H9 (cell line): ENCODE measurements around the gene DTYMK. TPM values are rescaled to one million over a fixed set of nuclear protein-coding genes. Genes with fewer than 3 reads are reported as not detected.
A peak's percentile ranks its signal among the peaks of the same experiment; 100 is the strongest.

Experiments used
- DNase-seq: peaks from one replicate; pipeline ENCODE4 v3.0.0-alpha.2; 2017
- H2AFZ ChIP-seq: one replicate; pipeline ENCODE4 v1.6.1; 2013; ENCODE audit warnings: mild to moderate bottlenecking, low read length, control low read depth, moderate library complexity
- H2AK5ac ChIP-seq: 2 replicates; pipeline ENCODE4 v1.6.1; 2013; ENCODE audit warnings: low read length, control low read depth, mixed read lengths; ENCODE audit not compliant: insufficient read length
- H2BK120ac ChIP-seq: one replicate; pipeline ENCODE4 v1.6.1; 2013; ENCODE audit warnings: low read depth, mild to moderate bottlenecking, low read length, control low read depth, inconsistent platforms; ENCODE audit not compliant: poor library complexity, severe bottlenecking
- H2BK12ac ChIP-seq: 2 replicates; pipeline ENCODE4 v1.6.1; 2013; ENCODE audit warnings: low read length, control low read depth, mixed read lengths, low read depth; ENCODE audit not compliant: insufficient read length
- H2BK15ac ChIP-seq: 2 replicates; pipeline ENCODE4 v1.6.1; 2013; ENCODE audit warnings: low read depth, low read length, control low read depth
- H2BK20ac ChIP-seq: one replicate; pipeline ENCODE4 v1.6.1; 2013; ENCODE audit warnings: low read depth, mild to moderate bottlenecking, low read length, control low read depth, inconsistent platforms; ENCODE audit not compliant: poor library complexity, severe bottlenecking
- H2BK5ac ChIP-seq: 2 replicates; pipeline ENCODE4 v1.6.1; 2013; ENCODE audit warnings: low read length, control low read depth, mixed read lengths; ENCODE audit not compliant: insufficient read length
- H3K14ac ChIP-seq: 2 replicates; pipeline ENCODE4 v1.6.1; 2013; ENCODE audit warnings: low read length, control low read depth; ENCODE audit not compliant: insufficient read depth
- H3K18ac ChIP-seq: 2 replicates; pipeline ENCODE4 v1.6.1; 2013; ENCODE audit warnings: low read depth, mild to moderate bottlenecking, mixed read lengths, low read length, control low read depth; ENCODE audit not compliant: insufficient read length
- H3K23ac ChIP-seq: 2 replicates; pipeline ENCODE4 v1.6.1; 2013; ENCODE audit warnings: low read length, control low read depth, mixed read lengths, low read depth; ENCODE audit not compliant: insufficient read length
- H3K23me2 ChIP-seq: 2 replicates; pipeline ENCODE4 v1.6.1; 2013; ENCODE audit warnings: low read depth, mild to moderate bottlenecking, mixed read lengths, low read length, control low read depth; ENCODE audit not compliant: insufficient read length, poor library complexity, severe bottlenecking
- H3K27ac ChIP-seq: 2 replicates; pipeline ENCODE4 v1.5.1; 2013; ENCODE audit warnings: low read length, control low read depth, mixed read lengths, low read depth; ENCODE audit not compliant: insufficient read length
- H3K27me3 ChIP-seq: 2 replicates; pipeline ENCODE4 v1.6.1; 2013; ENCODE audit warnings: low read length, control low read depth, inconsistent platforms; ENCODE audit not compliant: insufficient read depth
- H3K4ac ChIP-seq: 2 replicates; pipeline ENCODE4 v1.6.1; 2013; ENCODE audit warnings: low read depth, mild to moderate bottlenecking, control low read depth, inconsistent platforms, low read length, moderate library complexity
- H3K4me1 ChIP-seq: 2 replicates; pipeline ENCODE4 v1.6.1; 2013; ENCODE audit warnings: low read length, control low read depth, inconsistent platforms; ENCODE audit not compliant: insufficient read depth
- H3K4me2 ChIP-seq: 2 replicates; pipeline ENCODE4 v1.6.1; 2013; ENCODE audit warnings: low read length, control low read depth, mixed read lengths; ENCODE audit not compliant: insufficient read length, insufficient read depth
- H3K56ac ChIP-seq: 2 replicates; pipeline ENCODE4 v1.6.1; 2013; ENCODE audit warnings: low read depth, mild to moderate bottlenecking, mixed read lengths, low read length, control low read depth; ENCODE audit not compliant: insufficient read length
- H3K79me1 ChIP-seq: 2 replicates; pipeline ENCODE4 v1.6.1; 2013; ENCODE audit warnings: low read depth, mild to moderate bottlenecking, moderate library complexity, low read length, control low read depth, inconsistent platforms; ENCODE audit not compliant: insufficient read depth, poor library complexity, severe bottlenecking
- H3K79me2 ChIP-seq: 2 replicates; pipeline ENCODE4 v1.6.1; 2013; ENCODE audit warnings: low read length, control low read depth, inconsistent platforms; ENCODE audit not compliant: insufficient read depth
- H3K9ac ChIP-seq: 2 replicates; pipeline ENCODE4 v1.6.1; 2013; ENCODE audit warnings: low read length, control low read depth, mixed read lengths; ENCODE audit not compliant: insufficient read length; ENCODE audit errors: extremely low read depth
- H3K9me3 ChIP-seq: one replicate; pipeline ENCODE4 v1.6.1; 2013; ENCODE audit warnings: low read depth, low read length, inconsistent platforms; ENCODE audit not compliant: control insufficient read depth
- H3T11ph ChIP-seq: one replicate; pipeline ENCODE4 v1.6.1; 2013; ENCODE audit warnings: mild to moderate bottlenecking, low read length, control low read depth, inconsistent platforms
- H4K20me1 ChIP-seq: one replicate; pipeline ENCODE4 v1.6.1; 2013; ENCODE audit not compliant: control insufficient read depth, insufficient read length, insufficient read depth
- H4K5ac ChIP-seq: 2 replicates; pipeline ENCODE4 v1.6.1; 2013; ENCODE audit warnings: low read depth, mild to moderate bottlenecking, mixed read lengths, low read length, control low read depth; ENCODE audit not compliant: insufficient read length
- H4K8ac ChIP-seq: replicated peaks from 2 replicates; pipeline ENCODE4 v1.6.1; 2013; ENCODE audit warnings: low read length, control low read depth, mixed read lengths, low read depth; ENCODE audit not compliant: insufficient read length
- H4K91ac ChIP-seq: 2 replicates; pipeline ENCODE4 v1.6.1; 2013; ENCODE audit warnings: low read depth, mild to moderate bottlenecking, moderate library complexity, mixed read lengths, low read length, control low read depth; ENCODE audit not compliant: insufficient read length
- H3K27ac Mint-ChIP-seq, 3 experiments: 2 replicates in 2 of 3; 3 replicates in 1 of 3; pipeline ENCODE4 v1.8.0; 2020 to 2021; ENCODE audit warnings: mixed read lengths in 3 of 3, mild to moderate bottlenecking in 1 of 3, moderate library complexity in 1 of 3
- H3K27me3 Mint-ChIP-seq: 2 replicates; pipeline ENCODE4 v1.8.0; 2021; ENCODE audit warnings: low read depth, mild to moderate bottlenecking, moderate library complexity, mixed read lengths
- H3K36me3 Mint-ChIP-seq, 3 experiments: 2 replicates in 2 of 3; 3 replicates in 1 of 3; pipeline ENCODE4 v1.8.0; 2020 to 2021; ENCODE audit warnings: low read depth in 3 of 3, mixed read lengths in 3 of 3; ENCODE audit not compliant: insufficient read depth in 1 of 3
- H3K4me1 Mint-ChIP-seq, 2 experiments: 2 replicates each; pipeline ENCODE4 v1.8.0; 2020; ENCODE audit warnings: mixed read lengths in 2 of 2
- H3K4me3 Mint-ChIP-seq, 2 experiments: 2 replicates in 1 of 2; 3 replicates in 1 of 2; pipeline ENCODE4 v1.8.0; 2020 to 2021; ENCODE audit warnings: mild to moderate bottlenecking in 2 of 2, mixed read lengths in 2 of 2, moderate library complexity in 1 of 2
- H3K9me3 Mint-ChIP-seq, 2 experiments: 2 replicates in 1 of 2; 3 replicates in 1 of 2; pipeline ENCODE4 v1.8.0; 2020; ENCODE audit warnings: mild to moderate bottlenecking in 2 of 2, mixed read lengths in 2 of 2, moderate library complexity in 1 of 2
- CTCF ChIP-seq: fragments of 200-600 bp; sonication (generic); conservative IDR thresholded peaks from 3 replicates; pipeline ENCODE4 v1.8.0; 2021; ENCODE audit warnings: antibody characterized with exemption, mild to moderate bottlenecking
- WGBS: extraction: QIAGEN DNeasy Blood & Tissue Kit; methylation state at CpG from one replicate; pipeline ENCODE4 v1.1.7; 2013; ENCODE audit warnings: missing lambda C conversion rate, low lambda C conversion rate, mixed read lengths; ENCODE audit not compliant: insufficient read length; ENCODE audit errors: extremely low coverage; 5-methylcytosine and 5-hydroxymethylcytosine counted together
- total RNA-seq: library from RNA; stranded (reverse); gene quantifications from 2 replicates; pipeline ENCODE4 v1.2.1, GENCODE V29; 2021

The DTYMK gene
- total RNA-seq, 1 experiment from 2014 or later = 76.0 TPM

- peak; percentile 67 for TF ChIP-seq CTCF
- Histone ChIP-seq H2BK20ac (no peak overlapping the region), H2AK5ac (no peak overlapping the region), H3K4ac (no peak overlapping the region), H2BK15ac (no peak overlapping the region), H4K5ac (no peak overlapping the region), H3K79me2 (no peaks in the 10 kb centered on the region), H2BK120ac (no peak overlapping the region), H3K23ac (no peak overlapping the region), H3K4me2 (no peak overlapping the region), H3K27me3 (no peaks in the 10 kb centered on the region; the same call in 1 of the 2 replicates), H3K56ac (no peak overlapping the region), H2BK5ac (no peak overlapping the region), H3K18ac (no peak overlapping the region), H3K79me1 (no peaks in the 10 kb centered on the region), H3K27ac (no peak overlapping the region), H3K4me1 (no peaks in the 10 kb centered on the region), H3K9ac (no peak overlapping the region), H2BK12ac (no peak overlapping the region), H4K20me1 (no peaks in the 10 kb centered on the region), H3K9me3 (no peaks in the 10 kb centered on the region), H3T11ph (no peak overlapping the region), H3K14ac (no peak overlapping the region), H4K8ac (no peak overlapping the region), H4K91ac (no peak overlapping the region), H3K23me2 (no peaks in the 10 kb centered on the region), H2AFZ (no peak overlapping the region)
- no peaks in the 10 kb centered on the region for H3K9me3 Mint-ChIP-seq
- H3K4me1 Mint-ChIP-seq = no peaks in the 10 kb centered on the region
- H3K36me3 Mint-ChIP-seq = peaks cover 24 to 73% (median 72%) of the 10 kb centered on the region in 3 experiments; a peak in 6 of 7 replicates
- no peaks in the 10 kb centered on the region; the same call in 1 of the 2 replicates for H3K27me3 Mint-ChIP-seq
- no CpG with 5 or more reads among the region's 26 CpGs for WGBS
- peak; percentile 72 for DNase-seq
- H3K27ac Mint-ChIP-seq = peak overlapping the region in 2 of 3 experiments; percentile 63 to 87; a peak in 2 of 7 replicates
- H3K4me3 Mint-ChIP-seq = no peak overlapping the region
Observed at GRCh38 chr2:241659150-241659739, 27.4 kb downstream of the DTYMK start.
